ENCODE results near the gene USP32.
"Not testable (repeated sequence)": the region's sequence is repeated elsewhere in the genome, so short reads cannot be mapped to it uniquely, and the experiment has no call there.

The USP32 gene

GRCh38 chr17:60392042-60392844, at the start of gene USP32:
TSS of gene USP32 (minus strand) at chr17:60392133. CDS start at chr17:60391939, 194 bp downstream.
- DNase-seq (ENCODE audit: low read depth): peak; percentile 98

GRCh38 chr17:60439501-60439900, 47.6 kb upstream of the USP32 start:
- no peak for DNase-seq (ENCODE audit: low read depth)

GRCh38 chr17:60436676-60437075, 44.7 kb upstream of the USP32 start:
- DNase-seq (ENCODE audit: low read depth): no peak

- DNase-seq (ENCODE audit: low read depth): peak; percentile 44
Measured at GRCh38 chr17:60435244-60436167, 43.6 kb upstream of the USP32 start.

GRCh38 chr17:60433021-60433997, 41.4 kb upstream of the USP32 start:
- DNase-seq (ENCODE audit: low read depth): not testable (repeated sequence)

GRCh38 chr17:60430561-60430960, 38.6 kb upstream of the USP32 start:
- DNase-seq (ENCODE audit: low read depth): not testable (repeated sequence)

GRCh38 chr17:60428491-60428890, 36.6 kb upstream of the USP32 start:
- not testable (repeated sequence) for DNase-seq (ENCODE audit: low read depth)

GRCh38 chr17:60426596-60426995, 34.7 kb upstream of the USP32 start:
- DNase-seq (ENCODE audit: low read depth): no peak

GRCh38 chr17:60425626-60426025, 33.7 kb upstream of the USP32 start:
- DNase-seq (ENCODE audit: low read depth): no peak

GRCh38 chr17:60423865-60424264, 31.9 kb upstream of the USP32 start:
- DNase-seq (ENCODE audit: low read depth): no peak

GRCh38 chr17:60422162-60422665, 30.3 kb upstream of the USP32 start, which contains the start of gene CHCT1:
TSS of gene CHCT1 (plus strand) at chr17:60422489. CDS start at chr17:60422593, 104 bp downstream.
- DNase-seq (ENCODE audit: low read depth): no peak

GRCh38 chr17:60421273-60422161, 29.6 kb upstream of the USP32 start:
- peak; percentile 59 for DNase-seq (ENCODE audit: low read depth)

GRCh38 chr17:60419875-60420274, 27.9 kb upstream of the USP32 start:
- not testable (repeated sequence) for DNase-seq (ENCODE audit: low read depth)

GRCh38 chr17:60419003-60419402, 27.1 kb upstream of the USP32 start:
- DNase-seq (ENCODE audit: low read depth): not testable (repeated sequence)

GRCh38 chr17:60416368-60416925, 24.5 kb upstream of the USP32 start:
- DNase-seq (ENCODE audit: low read depth): no peak

- no peak for DNase-seq (ENCODE audit: low read depth)
Measured at GRCh38 chr17:60415146-60415545, 23.2 kb upstream of the USP32 start.

- no peak for DNase-seq (ENCODE audit: low read depth)
Measured at GRCh38 chr17:60412701-60413100, 20.8 kb upstream of the USP32 start.

GRCh38 chr17:60410001-60410400, 18.1 kb upstream of the USP32 start:
- DNase-seq (ENCODE audit: low read depth): no peak

- DNase-seq (ENCODE audit: low read depth): no peak
Measured at GRCh38 chr17:60406887-60407286, 15.0 kb upstream of the USP32 start.

- DNase-seq (ENCODE audit: low read depth): no peak
Measured at GRCh38 chr17:60403962-60404361, 12.0 kb upstream of the USP32 start.

All from stimulated activated CD4-positive, alpha-beta T cell treated with anti-CD3 and anti-CD28 coated beads, Interleukin-2, amount 100 ng/mL, for 4 hours (primary cell).